MM.1S (cell line): ENCODE results near the gene RRP1.

Experiments
- DNase-seq: peaks from one replicate; pipeline ENCODE4 v3.0.0-alpha.2; 2015
- H2AFZ ChIP-seq: fragments of 300-600 bp; sonication (generic); 2 replicates; pipeline ENCODE4 v1.6.0; 2016; ENCODE audit warnings: antibody characterized with exemption, low read length
- H3F3A ChIP-seq: fragments of 300-600 bp; sonication (generic); 2 replicates; pipeline ENCODE4 v1.6.1; 2016; ENCODE audit warnings: mild to moderate bottlenecking, antibody characterized with exemption, low read length, moderate library complexity, mixed read lengths; ENCODE audit not compliant: insufficient read depth
- H3K27ac ChIP-seq: fragments of 300-600 bp; sonication (generic); 2 replicates; pipeline ENCODE4 v1.5.1; 2016; ENCODE audit warnings: mild to moderate bottlenecking, low read length
- H3K27me3 ChIP-seq: fragments of 300-600 bp; sonication (generic); replicated peaks from 2 replicates; pipeline ENCODE4 v1.6.0; 2016; ENCODE audit warnings: low read length; ENCODE audit not compliant: insufficient read depth
- H3K36me3 ChIP-seq: fragments of 300-600 bp; sonication (generic); replicated peaks from 2 replicates; pipeline ENCODE4 v1.6.1; 2016; ENCODE audit warnings: mild to moderate bottlenecking, low read length, mixed read lengths; ENCODE audit not compliant: insufficient read depth
- H3K4me1 ChIP-seq: fragments of 300-600 bp; sonication (generic); 2 replicates; pipeline ENCODE4 v1.6.1; 2016; ENCODE audit warnings: low read length, mixed read lengths
- H3K4me2 ChIP-seq: fragments of 300-600 bp; sonication (generic); 2 replicates; pipeline ENCODE4 v1.6.0; 2016; ENCODE audit warnings: low read depth, low read length
- H3K4me3 ChIP-seq: fragments of 300-600 bp; sonication (generic); 2 replicates; pipeline ENCODE4 v1.5.1; 2016; ENCODE audit warnings: low read length, mixed read lengths
- H3K79me2 ChIP-seq: fragments of 300-600 bp; sonication (generic); 2 replicates; pipeline ENCODE4 v1.6.1; 2016; ENCODE audit warnings: mixed run types, low read length, mixed read lengths
- H3K9ac ChIP-seq: fragments of 300-600 bp; sonication (generic); 2 replicates; pipeline ENCODE4 v1.6.1; 2016; ENCODE audit warnings: low read length, mixed read lengths
- H3K9me2 ChIP-seq: fragments of 300-600 bp; sonication (generic); replicated peaks from 2 replicates; pipeline ENCODE4 v1.6.1; 2016; ENCODE audit warnings: mild to moderate bottlenecking, low read length, mixed read lengths; ENCODE audit not compliant: insufficient read depth
- H3K9me3 ChIP-seq: fragments of 300-600 bp; sonication (generic); replicated peaks from 2 replicates; pipeline ENCODE4 v1.6.1; 2016; ENCODE audit warnings: mild to moderate bottlenecking, low read length, mixed read lengths; ENCODE audit not compliant: insufficient read depth
- H4K20me1 ChIP-seq: fragments of 300-600 bp; sonication (generic); 2 replicates; pipeline ENCODE4 v1.6.1; 2016; ENCODE audit warnings: mild to moderate bottlenecking, low read length, moderate library complexity, mixed read lengths; ENCODE audit not compliant: insufficient read depth
- EZH2 ChIP-seq: fragments of 300-600 bp; sonication (generic); optimal IDR thresholded peaks from 2 replicates; pipeline ENCODE3; 2017; ENCODE audit warnings: low read depth, mild to moderate bottlenecking, antibody characterized with exemption, low read length, mixed read lengths
- EZH2phosphoT487 ChIP-seq: fragments of 300-600 bp; sonication (generic); IDR thresholded peaks from 2 replicates; pipeline ENCODE4 v1.6.1; 2018; ENCODE audit warnings: antibody characterized with exemption, low read length
- TF ChIP-seq, protein P1 (sequence below): fragments of 300-600 bp; sonication (generic); IDR thresholded peaks from 2 replicates; pipeline ENCODE4 v1.5.1; 2016; ENCODE audit warnings: antibody characterized with exemption, low read length, mixed read lengths

The RRP1 gene

DNA sequence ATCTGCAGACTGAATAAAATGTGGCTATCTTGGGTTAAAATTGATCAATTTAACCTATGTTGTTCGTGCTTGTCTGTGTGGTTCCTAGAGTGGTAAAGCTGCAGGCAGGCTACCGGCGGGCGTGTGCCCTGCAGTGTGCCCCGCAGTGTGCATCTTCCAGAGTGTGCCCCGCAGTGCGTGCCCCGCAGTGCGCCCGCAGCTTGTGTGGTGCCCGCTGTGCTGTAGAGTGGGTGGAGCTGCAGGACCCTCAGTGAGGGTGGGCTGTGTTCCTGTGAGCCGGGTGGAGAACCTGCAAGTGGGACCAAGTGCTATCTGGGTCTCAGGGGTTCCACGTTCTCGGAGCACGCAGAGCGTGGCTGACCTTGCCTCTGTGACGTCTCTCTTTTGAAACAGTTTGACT is 10.7 kb downstream of the RRP1 start:
- H2AFZ ChIP-seq: no peak overlapping the region
- H3K4me1 ChIP-seq: no peaks in the 10 kb centered on the region
- no peak overlapping the region for H3K4me2 ChIP-seq
- H3K9me3 ChIP-seq: no peaks in the 10 kb centered on the region
- H3K79me2 ChIP-seq: peaks cover 77% of the 10 kb centered on the region
- no peaks in the 10 kb centered on the region for H3F3A ChIP-seq
- no peaks in the 10 kb centered on the region for H3K9me2 ChIP-seq
- no peak for DNase-seq
- peaks cover 42% of the 10 kb centered on the region for H3K36me3 ChIP-seq
- no peak for TF ChIP-seq EZH2phosphoT487
- no peak for TF ChIP-seq EZH2
- H3K27ac ChIP-seq: no peak overlapping the region
- H4K20me1 ChIP-seq: no peaks in the 10 kb centered on the region
- no peak overlapping the region for H3K9ac ChIP-seq
- H3K4me3 ChIP-seq: no peak overlapping the region
- no peaks in the 10 kb centered on the region for H3K27me3 ChIP-seq

DNA sequence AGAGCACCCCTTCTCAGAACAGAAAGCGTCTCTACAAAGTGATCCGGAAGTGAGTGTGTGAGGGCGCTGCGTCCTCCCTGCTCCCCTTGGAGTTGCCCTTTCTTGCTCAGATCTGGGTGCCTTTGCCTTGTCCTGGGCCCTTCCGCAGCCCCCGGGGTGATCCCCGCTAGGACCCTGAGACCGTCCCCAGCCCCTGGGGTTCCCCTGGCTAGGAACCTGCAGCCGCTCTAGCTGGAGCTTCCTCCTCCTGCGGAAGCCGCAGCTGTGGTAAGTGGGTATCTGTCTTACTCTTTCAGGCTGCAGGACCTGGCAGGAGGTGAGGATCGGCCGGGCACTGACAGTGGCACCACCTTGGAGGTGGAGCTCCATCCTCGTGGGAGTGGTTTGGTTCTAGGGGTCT is 11.2 kb downstream of the RRP1 start:
- no peak for DNase-seq
- no peaks in the 10 kb centered on the region for H3K9me3 ChIP-seq
- no peak overlapping the region for H3K4me3 ChIP-seq
- H3K4me1 ChIP-seq: no peaks in the 10 kb centered on the region
- H3K9ac ChIP-seq: no peak overlapping the region
- H2AFZ ChIP-seq: no peak overlapping the region
- H3K27ac ChIP-seq: no peak overlapping the region
- TF ChIP-seq, protein P1, sequence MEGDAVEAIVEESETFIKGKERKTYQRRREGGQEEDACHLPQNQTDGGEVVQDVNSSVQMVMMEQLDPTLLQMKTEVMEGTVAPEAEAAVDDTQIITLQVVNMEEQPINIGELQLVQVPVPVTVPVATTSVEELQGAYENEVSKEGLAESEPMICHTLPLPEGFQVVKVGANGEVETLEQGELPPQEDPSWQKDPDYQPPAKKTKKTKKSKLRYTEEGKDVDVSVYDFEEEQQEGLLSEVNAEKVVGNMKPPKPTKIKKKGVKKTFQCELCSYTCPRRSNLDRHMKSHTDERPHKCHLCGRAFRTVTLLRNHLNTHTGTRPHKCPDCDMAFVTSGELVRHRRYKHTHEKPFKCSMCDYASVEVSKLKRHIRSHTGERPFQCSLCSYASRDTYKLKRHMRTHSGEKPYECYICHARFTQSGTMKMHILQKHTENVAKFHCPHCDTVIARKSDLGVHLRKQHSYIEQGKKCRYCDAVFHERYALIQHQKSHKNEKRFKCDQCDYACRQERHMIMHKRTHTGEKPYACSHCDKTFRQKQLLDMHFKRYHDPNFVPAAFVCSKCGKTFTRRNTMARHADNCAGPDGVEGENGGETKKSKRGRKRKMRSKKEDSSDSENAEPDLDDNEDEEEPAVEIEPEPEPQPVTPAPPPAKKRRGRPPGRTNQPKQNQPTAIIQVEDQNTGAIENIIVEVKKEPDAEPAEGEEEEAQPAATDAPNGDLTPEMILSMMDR: no peak
- TF ChIP-seq EZH2phosphoT487: no peak
- no peak for TF ChIP-seq EZH2
- H3K36me3 ChIP-seq: peaks cover 38% of the 10 kb centered on the region
- no peaks in the 10 kb centered on the region for H3K27me3 ChIP-seq
- no peaks in the 10 kb centered on the region for H4K20me1 ChIP-seq
- H3K79me2 ChIP-seq: peaks cover 72% of the 10 kb centered on the region
- no peak overlapping the region for H3K4me2 ChIP-seq
- H3K9me2 ChIP-seq: no peaks in the 10 kb centered on the region
- H3F3A ChIP-seq: peaks cover 3% of the 10 kb centered on the region; the same call in 1 of the 2 replicates

DNA sequence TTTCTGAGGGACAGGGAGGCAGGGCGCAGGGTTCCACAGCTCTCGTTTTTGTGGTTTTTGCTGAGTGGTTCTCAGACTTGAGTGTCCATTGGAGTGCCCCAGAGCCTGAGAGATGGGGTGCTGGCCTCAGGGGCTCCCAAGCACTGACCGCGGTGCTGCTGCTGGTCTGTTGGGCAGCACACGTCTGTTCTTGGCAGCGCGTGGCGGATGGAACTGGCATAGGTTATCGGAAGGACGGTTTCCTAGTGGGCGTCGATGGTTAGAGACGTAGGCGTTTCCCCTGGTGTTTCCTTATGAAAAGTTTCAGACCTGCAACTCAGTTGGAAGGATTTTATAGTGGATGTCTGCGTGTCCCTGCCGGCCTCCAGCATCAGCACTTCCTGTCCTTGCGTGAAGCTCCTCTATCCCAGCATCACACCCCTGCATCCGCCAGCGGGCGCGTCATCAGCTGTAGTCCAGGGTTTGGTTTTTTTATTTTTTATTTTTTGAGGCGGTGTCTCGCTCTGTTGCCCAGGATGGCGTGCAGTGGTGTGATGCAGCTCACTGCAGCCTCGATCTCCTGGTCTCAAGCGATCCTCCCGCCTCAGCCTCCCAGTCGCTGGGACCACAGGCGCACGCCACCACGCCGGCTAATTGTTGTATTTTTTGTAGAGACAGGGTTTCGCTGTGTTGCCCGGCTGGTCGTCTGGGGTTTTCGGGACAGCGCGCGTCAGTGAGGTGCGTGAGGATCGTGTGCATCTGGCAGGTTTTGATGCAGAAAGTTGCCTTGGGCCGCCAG is 11.8 kb downstream of the RRP1 start:
- Histone ChIP-seq H3K9ac (no peak overlapping the region), H3K9me3 (no peaks in the 10 kb centered on the region), H3K4me1 (no peaks in the 10 kb centered on the region), H3K27me3 (no peaks in the 10 kb centered on the region), H3K36me3 (peaks cover 32% of the 10 kb centered on the region), H2AFZ (no peak overlapping the region), H3K4me3 (no peak overlapping the region), H3K4me2 (no peak overlapping the region), H3K27ac (no peak overlapping the region), H3K79me2 (peaks cover 66% of the 10 kb centered on the region), H4K20me1 (no peaks in the 10 kb centered on the region), H3F3A (peaks cover 4% of the 10 kb centered on the region; the same call in 1 of the 2 replicates), H3K9me2 (no peaks in the 10 kb centered on the region)
- TF ChIP-seq, protein P1: no peak
- DNase-seq: no peak

DNA sequence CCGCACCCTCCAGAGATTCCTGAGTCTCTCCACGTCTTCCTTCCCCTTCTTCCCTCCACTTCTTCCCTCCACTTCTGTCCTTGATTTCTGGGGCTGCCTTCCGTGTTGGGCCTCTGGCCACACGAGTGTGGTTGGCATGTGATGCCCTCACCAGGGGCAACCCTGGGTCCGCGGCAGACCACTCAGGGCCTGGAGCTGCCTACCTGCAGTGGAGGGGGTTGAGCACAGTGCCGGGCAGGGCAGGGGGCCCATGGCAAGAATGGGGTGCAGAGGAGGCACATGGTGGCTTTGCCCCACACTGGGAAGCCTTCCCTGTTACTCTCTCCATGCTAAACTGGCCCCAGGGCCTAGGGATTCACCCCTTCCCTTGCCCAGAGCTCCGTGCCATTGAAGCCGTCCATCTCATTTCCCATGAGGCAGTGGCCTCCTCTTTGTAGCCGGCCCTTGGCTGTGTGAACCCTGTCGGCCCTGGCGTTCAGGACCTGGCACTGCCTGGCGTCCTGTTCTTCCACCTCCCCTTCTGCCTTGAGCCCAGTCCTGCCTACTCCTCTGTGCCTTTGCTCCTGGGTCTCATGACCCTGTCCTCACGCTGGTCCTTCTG is 13.4 kb downstream of the RRP1 start:
- H3F3A ChIP-seq: peaks cover 4% of the 10 kb centered on the region; the same call in 1 of the 2 replicates
- H3K79me2 ChIP-seq: peaks cover 51% of the 10 kb centered on the region
- H3K27ac ChIP-seq: no peak overlapping the region
- H3K4me3 ChIP-seq: no peak overlapping the region
- TF ChIP-seq EZH2phosphoT487: no peak
- no peak for DNase-seq
- H3K9ac ChIP-seq: no peak overlapping the region
- H3K9me3 ChIP-seq: no peaks in the 10 kb centered on the region
- H3K36me3 ChIP-seq: peaks cover 26% of the 10 kb centered on the region
- no peaks in the 10 kb centered on the region for H4K20me1 ChIP-seq
- no peaks in the 10 kb centered on the region for H3K27me3 ChIP-seq
- H3K4me2 ChIP-seq: no peak overlapping the region
- H2AFZ ChIP-seq: no peak overlapping the region
- no peaks in the 10 kb centered on the region for H3K4me1 ChIP-seq
- H3K9me2 ChIP-seq: no peaks in the 10 kb centered on the region
